ENCODE results near the gene ARHGAP45.

DNA sequence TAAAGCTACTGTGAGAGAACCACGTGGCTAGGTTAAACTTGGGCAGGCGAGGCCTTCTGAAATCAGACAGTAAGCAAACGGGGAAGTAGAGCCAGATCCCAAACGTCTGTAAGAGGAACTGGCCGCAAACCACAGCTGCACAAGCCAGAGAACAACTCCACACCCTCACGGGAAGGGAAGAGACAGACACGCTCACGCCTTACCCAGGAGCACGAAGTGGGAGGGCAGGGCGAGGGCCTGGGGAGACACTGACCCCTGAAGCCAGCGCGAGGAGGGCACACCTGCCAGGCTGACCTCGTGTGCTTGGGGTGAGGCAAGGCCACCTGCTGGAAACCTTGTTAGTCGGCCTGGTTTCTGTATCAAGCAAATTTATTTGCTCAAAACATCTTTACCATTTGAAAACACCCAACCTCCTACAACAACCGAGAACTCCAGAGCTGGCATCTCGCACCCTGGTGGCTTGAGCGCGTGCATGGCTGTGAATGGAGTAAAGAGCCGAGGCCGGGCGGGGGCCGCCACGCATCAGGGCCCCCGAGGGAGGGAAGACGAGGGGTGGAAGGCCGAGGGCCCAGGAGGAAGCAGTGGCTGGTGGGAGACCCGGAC lies 20.9 kb downstream of the ARHGAP45 start:
- TF ChIP-seq POLR2AphosphoS5 (IDR thresholded peaks at IDR 0.05) (peak; percentile 14 to 49), POLR2A (IDR thresholded peaks at IDR 0.05; ENCODE audit: low read depth) (no peak), EP300 (IDR thresholded peaks at IDR 0.05) (no peak)
- TF ChIP-seq, protein P1, sequence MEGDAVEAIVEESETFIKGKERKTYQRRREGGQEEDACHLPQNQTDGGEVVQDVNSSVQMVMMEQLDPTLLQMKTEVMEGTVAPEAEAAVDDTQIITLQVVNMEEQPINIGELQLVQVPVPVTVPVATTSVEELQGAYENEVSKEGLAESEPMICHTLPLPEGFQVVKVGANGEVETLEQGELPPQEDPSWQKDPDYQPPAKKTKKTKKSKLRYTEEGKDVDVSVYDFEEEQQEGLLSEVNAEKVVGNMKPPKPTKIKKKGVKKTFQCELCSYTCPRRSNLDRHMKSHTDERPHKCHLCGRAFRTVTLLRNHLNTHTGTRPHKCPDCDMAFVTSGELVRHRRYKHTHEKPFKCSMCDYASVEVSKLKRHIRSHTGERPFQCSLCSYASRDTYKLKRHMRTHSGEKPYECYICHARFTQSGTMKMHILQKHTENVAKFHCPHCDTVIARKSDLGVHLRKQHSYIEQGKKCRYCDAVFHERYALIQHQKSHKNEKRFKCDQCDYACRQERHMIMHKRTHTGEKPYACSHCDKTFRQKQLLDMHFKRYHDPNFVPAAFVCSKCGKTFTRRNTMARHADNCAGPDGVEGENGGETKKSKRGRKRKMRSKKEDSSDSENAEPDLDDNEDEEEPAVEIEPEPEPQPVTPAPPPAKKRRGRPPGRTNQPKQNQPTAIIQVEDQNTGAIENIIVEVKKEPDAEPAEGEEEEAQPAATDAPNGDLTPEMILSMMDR (IDR thresholded peaks at IDR 0.05): no peak
